HG03521 (cell line): ENCODE results near the gene SHANK1.

ENCODE experiments used
- ATAC-seq: cut with Tn5 transposase; IDR thresholded peaks from one replicate; pipeline ENCODE4 v1.9.1; 2021; ENCODE audit warnings: mild to moderate bottlenecking, moderate library complexity; ENCODE audit not compliant: unreplicated experiment

Gene SHANK1

GRCh38 chr19:50693064-50693975 lies 26.3 kb downstream of the SHANK1 start:
- ATAC-seq: no peak

- ATAC-seq: no peak
Measured at GRCh38 chr19:50690439-50690838, 29.2 kb downstream of the SHANK1 start.

DNA sequence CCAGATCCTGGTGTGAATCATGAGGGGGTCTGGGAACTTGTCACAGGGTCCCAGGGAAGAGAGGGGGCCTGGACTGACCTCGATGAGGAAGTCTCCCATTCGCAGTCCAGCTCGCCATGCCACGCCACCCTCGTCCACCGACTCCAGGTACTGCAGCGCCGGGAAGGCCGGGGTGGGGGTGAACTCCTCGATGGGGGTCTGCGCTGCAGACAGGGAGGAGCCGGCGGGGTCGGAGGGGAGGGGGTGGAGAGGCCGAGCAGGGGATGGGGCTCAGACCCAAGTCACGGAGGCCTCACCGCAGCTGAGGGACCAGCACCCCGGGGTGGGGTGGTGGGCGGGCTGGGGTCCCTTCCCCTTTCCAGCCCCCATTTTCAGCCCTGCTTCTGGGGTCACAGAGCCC lies 30.8 kb downstream of the SHANK1 start:
- no peak for ATAC-seq

DNA sequence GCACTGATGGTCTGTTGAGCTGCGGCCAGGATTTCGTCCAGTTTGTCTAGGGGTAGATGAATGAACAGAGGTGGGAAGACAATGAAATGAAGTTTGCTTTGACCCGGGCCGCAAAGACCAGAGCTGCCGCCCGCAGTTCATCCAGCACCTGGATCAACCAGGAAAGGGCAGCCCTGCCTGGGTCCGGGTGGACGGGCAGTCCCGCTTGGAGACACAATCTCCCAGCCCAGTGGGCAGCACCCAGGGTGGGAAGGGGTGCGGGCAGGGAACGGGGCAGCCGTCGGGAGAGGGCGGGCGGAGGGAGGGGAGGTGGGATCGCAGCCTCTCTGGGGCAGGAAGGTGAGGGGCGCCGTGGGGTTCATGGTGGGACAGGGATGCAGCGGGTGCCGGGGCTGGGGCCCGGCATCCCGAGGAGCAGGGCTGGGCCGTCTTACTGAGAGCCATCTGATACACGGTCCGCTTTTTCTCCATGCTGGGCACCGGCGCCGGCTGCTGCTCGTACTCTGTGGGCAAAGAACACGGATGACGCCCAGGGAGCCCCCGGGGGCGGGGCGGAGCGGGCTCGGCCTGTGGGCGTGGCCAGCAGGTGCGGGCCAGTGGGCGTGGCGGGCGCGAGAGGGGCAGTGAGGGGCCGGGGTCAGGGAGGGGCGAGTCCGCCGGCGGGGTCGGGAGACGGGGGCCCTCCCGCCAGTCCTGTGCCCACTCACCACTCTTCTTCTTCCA lies 33.1 kb downstream of the SHANK1 start:
- ATAC-seq: no peak

DNA sequence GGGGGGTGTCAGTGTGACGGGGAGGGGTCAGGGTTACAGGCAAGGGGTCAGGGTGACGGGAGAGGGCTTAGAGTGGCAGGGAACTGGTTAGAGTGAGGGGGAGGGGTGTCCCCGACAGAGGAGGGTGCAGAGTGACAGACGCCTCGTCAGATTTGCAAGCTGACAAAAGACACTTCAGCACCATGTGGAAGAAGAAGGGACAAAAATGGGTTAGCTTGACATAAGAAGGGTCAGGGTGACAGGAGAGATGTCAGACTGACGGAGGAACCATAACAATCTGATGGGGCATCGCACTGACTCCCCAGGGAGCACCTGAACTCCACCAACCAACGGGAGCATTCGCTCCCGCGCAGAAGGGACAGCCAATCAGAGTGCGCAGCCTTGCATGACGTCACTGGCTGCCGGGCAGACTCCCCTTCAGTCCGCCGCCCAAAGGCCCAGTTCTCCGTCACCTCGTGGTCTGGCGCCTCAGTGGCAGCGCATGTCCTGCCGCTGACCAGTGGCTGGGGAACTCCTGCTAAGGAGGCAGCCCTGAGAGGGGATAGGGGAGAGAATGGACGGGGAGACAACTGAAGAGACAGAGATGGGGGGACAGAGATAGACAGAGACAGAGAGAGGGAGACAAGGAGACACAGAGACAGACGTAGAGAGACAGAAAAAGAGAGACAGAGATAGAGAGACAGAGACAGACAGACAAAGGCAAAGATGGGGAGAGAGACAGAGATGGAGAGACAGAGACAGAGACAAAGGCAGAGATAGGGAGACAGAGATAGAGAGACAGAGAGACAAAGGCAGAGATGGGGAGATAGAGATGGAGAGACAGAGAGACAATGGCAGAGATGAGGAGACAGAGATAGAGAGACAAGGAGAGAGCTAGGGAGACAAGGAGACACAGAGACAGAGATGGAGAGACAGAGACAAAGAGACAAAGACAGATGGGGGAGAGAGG lies 40.2 kb downstream of the SHANK1 start:
- ATAC-seq: no peak

DNA sequence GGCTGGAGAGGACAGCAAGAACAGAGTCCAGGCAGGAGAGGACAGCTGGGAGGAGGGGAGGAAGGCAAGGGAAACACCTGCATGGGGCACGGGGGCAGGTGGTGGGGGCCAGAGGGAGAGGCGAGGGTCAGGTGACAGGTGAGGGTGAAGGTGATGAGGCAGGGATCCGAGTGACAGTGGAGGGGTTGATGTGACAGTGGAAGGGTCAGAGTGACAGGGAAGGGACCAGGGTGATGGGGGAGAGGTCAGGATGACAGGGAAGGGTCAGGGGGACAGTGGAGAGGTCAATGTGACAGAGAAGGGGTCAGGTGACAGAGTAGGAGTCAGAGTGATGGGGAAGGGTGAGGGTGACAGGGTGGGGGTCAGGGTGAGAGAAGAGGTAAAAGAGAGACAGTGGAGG lies 41.3 kb downstream of the SHANK1 start:
- ATAC-seq: no peak

DNA sequence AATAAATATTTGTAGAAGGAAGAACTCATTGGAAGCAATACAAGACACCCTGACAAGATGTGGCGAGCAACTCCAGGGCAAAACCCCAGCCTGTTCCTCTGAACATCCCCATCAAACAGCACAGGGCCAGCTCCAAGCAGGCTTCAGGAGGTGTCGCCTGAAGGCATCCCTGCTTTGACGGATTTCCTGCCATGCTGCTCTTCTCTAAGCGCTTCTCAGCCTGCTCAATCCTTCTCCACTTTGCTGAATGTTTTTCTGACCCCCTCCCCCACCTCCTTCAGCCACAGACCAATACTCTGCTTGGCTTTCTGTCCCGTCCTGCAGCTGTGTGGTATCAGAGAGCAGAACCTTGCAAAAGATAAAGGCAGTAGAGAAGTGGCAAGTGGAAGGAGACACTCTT lies 42.0 kb downstream of the SHANK1 start:
- no peak for ATAC-seq

GRCh38 chr19:50676625-50677197 lies 42.9 kb downstream of the SHANK1 start:
- no peak for ATAC-seq

DNA sequence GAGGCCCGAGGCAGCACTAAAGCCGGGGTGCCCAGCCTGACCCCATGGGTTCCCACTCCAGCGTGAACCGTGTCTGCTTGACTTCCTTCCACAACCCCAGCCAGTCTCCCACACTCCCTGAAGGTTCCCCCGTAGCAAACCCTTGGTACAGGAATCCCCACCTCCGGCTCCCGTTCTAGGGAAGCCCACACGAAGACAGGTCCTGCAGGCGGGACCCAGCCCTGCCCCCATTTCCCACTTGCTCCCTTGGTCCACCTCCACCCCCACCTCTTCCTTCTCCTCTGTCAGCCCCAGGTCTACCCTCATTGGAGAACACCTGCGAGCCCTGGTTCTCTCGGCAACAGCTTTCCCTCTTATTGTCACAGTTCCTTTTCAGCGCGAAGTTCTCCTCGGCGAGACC lies 46.5 kb downstream of the SHANK1 start:
- ATAC-seq: no peak

GRCh38 chr19:50670102-50670380 lies 49.6 kb downstream of the SHANK1 start:
- no peak for ATAC-seq

DNA sequence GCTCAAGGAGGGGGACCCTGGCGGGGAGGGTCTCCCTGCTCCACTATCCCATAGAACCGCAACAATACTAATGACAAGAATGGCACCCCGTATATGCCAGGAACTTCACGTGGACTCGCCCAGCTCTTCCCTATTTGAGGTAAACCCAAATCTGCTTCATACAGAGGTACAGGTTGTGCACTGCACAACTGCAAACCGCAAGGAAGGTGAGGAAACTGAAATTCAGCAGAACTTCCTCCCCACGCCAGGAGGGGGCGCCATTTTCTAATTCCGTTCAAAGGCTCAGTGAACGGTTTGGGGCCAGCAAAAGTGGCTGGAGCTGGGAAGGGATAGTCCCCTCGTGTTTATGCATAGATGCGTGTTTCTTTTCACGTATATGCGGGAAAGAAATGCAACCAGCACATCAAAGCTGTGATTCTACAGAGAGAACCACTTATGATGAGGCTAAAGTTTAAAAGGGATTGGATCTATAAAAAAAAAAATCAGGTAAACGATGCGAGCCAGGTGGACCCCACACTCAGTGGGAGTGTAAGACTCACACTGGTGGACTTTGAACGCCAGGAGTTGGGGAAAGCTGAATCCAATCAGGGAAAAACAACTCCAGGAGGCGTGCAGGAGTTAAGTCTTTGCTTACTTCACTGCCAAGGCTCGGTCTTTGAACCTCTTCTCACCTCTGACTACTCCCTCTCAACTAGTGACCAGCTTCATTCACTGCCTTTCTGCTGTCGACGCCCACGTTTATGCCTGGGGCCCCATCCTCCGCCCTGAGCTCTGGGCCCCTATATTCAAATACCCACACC lies 50.1 kb downstream of the SHANK1 start:
- no peak for ATAC-seq

DNA sequence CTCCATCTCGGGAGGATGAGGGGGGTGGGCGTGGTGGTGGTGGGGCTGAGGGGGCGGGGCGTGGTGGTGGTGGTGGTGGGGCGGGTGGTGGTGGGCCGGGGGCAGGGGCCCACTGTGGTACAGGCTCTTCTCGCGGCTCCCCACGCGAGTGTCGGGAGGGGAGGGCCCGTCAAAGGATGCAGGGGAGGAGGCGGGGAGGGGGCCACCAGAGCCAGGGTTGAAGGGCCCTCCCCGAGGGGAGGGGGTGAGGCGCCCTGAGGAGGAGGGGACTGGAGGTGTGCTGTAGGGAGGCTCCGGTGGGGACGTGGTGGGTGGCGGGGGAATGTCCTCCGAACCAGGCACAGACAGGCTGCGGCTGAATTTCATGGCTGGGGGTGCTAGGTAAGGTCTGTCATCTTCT lies 50.7 kb downstream of the SHANK1 start:
- ATAC-seq: no peak

- ATAC-seq: no peak
Measured at GRCh38 chr19:50668416-50668815, 51.2 kb downstream of the SHANK1 start.

DNA sequence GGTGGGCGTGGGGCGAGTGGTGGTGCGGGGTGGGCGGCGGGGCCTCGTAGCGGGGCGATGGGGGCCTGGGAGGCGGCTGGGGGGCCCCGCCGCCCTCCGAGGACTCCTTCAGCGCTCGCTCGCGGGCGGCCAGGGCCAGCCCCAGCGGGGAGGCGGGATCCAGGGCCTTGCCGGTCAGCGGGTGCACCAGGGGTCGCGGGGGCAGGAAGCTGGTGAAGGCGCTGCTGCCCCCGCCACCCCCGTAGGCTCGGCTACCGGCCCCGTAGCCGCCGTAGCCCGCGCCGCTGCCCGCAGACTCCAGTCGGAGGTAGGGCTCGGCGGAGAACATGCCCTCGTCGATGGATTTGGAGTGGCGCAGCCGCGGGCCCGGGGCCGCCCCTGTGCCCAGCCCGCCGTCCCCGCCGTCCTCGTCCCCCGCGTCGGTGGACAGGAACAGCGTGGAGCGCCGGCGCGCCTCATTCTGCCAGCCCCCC lies 51.8 kb downstream of the SHANK1 start:
- no peak for ATAC-seq

GRCh38 chr19:50667177-50667758 lies 52.3 kb downstream of the SHANK1 start:
- ATAC-seq: no peak

GRCh38 chr19:50666346-50667176 lies 53.0 kb downstream of the SHANK1 start:
- no peak for ATAC-seq

DNA sequence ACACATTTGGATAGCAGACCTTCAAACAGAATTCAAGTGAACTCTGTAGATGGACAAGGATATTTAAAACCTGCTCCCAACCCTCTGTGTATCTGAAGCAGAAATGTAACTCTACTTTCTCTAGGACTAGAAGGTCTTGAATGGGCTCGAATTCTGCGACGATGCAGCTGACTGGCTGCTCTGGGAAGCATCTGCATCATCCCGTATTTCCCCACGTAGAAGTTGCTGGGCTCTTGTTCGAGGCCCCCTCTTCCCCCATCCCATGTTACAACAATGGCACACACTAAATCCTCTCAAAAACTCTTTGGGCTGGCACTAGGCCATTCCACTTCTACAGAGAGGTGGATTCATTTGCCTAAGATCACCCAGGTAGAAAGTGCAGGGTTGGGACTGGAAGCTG lies 55.4 kb downstream of the SHANK1 start:
- ATAC-seq: no peak

DNA sequence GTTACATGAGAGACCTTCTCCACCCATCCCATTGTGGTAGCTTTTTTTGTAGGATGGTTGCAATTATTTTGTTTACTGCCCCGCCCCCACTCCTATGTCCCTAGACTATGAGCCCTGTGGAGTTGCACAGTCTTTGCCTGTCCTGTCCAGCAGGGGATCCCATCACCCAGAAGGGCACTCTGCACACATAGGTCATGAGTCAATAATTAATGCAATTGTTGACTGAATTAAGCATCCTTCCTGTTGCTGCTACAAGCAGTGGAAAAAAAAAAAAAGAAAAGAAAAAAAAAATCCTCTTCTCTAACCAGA lies 56.2 kb downstream of the SHANK1 start:
- ATAC-seq: no peak
